CD4-positive, alpha-beta T cell (primary cell): ENCODE results near the gene PAPSS2. TPM values are rescaled to one million over a fixed set of nuclear protein-coding genes. Genes with fewer than 3 reads are reported as not detected.
"Not testable (repeated sequence)": the region's sequence is repeated elsewhere in the genome, so short reads cannot be mapped to it uniquely, and the experiment has no call there.

Experiments
- ATAC-seq: fragments of 200-7000 bp; cut with Tn5 transposase; one replicate; pipeline ENCODE4 v1.10.0; 2022; ENCODE audit warnings: mild to moderate bottlenecking; ENCODE audit not compliant: poor library complexity
- CTCF ChIA-PET: fragments of 350-600 bp; sonication (Branson Sonifier 250); formaldehyde crosslinking; loops from one replicate; lab custom pipeline; 2021; ENCODE audit warnings: antibody characterized with exemption, inconsistent platforms; lab: Charles Lee
- POLR2A ChIA-PET: fragments of 350-600 bp; sonication (Branson Sonifier 250); formaldehyde crosslinking; loops from one replicate; lab custom pipeline; 2021; ENCODE audit warnings: antibody characterized with exemption, inconsistent platforms; lab: Charles Lee
- DNase-seq, 14 experiments: peaks; one replicate each; pipeline ENCODE4 v3.0.0-alpha.2; 2013 to 2020; ENCODE audit warnings: mixed read lengths in 2 of 14
- H3K27ac ChIP-seq, 2 donors: one replicate each; pipeline versions ENCODE4 v1.5.1 to v1.7.0; 2013; ENCODE audit warnings: low read length in 2 of 2, low read depth in 1 of 2, mild to moderate bottlenecking in 1 of 2
- H3K27me3 ChIP-seq, 2 experiments: 1 replicate in 1 of 2; 2 replicates in 1 of 2; pipeline versions ENCODE4 v1.6.1 to v1.7.0; 2013; ENCODE audit warnings: low read length in 2 of 2, control low read depth in 1 of 2, mild to moderate bottlenecking in 1 of 2, moderate library complexity in 1 of 2; ENCODE audit not compliant: insufficient read depth in 2 of 2, control insufficient read depth in 1 of 2
- H3K36me3 ChIP-seq: one replicate; pipeline ENCODE4 v1.6.1; 2013; ENCODE audit warnings: low read length, control low read depth; ENCODE audit not compliant: insufficient read depth
- H3K4me1 ChIP-seq: one replicate; pipeline ENCODE4 v1.6.1; 2013; ENCODE audit warnings: low read length, control low read depth; ENCODE audit not compliant: insufficient read depth
- H3K4me3 ChIP-seq: one replicate; pipeline ENCODE4 v1.5.1; 2013; ENCODE audit warnings: mild to moderate bottlenecking, low read length, moderate library complexity
- H3K9me3 ChIP-seq, 2 experiments: 1 replicate in 1 of 2; 2 replicates in 1 of 2; pipeline versions ENCODE4 v1.6.1 to v1.7.0; 2013; ENCODE audit warnings: low read length in 2 of 2, mild to moderate bottlenecking in 2 of 2, control low read depth in 1 of 2, moderate library complexity in 1 of 2; ENCODE audit not compliant: control insufficient read depth in 1 of 2, insufficient read depth in 1 of 2
- H3K27ac Mint-ChIP-seq: one replicate; pipeline ENCODE4 v1.8.0; 2020; ENCODE audit warnings: mixed read lengths
- H3K27me3 Mint-ChIP-seq: one replicate; pipeline ENCODE4 v1.8.0; 2021; ENCODE audit warnings: mixed read lengths
- H3K36me3 Mint-ChIP-seq: one replicate; pipeline ENCODE4 v1.8.0; 2021; ENCODE audit warnings: low read depth, mixed read lengths
- H3K4me1 Mint-ChIP-seq: one replicate; pipeline ENCODE4 v1.8.0; 2021; ENCODE audit warnings: low read depth, mixed read lengths
- H3K4me3 Mint-ChIP-seq: one replicate; pipeline ENCODE4 v1.8.0; 2020; ENCODE audit warnings: mild to moderate bottlenecking, mixed read lengths
- H3K9me3 Mint-ChIP-seq: one replicate; pipeline ENCODE4 v1.8.0; 2020; ENCODE audit warnings: mixed read lengths
- CTCF ChIP-seq: fragments of 200-600 bp; IDR thresholded peaks from one replicate; pipeline ENCODE4 v1.8.0; 2022; ENCODE audit warnings: antibody characterized with exemption, mild to moderate bottlenecking
- intact Hi-C, 2 experiments: fragments of 100-400 bp; cut with DNase I in 1 of 2; cut with micrococcal nuclease in 1 of 2; formaldehyde crosslinking; loops; one replicate each; pipeline versions ENCODE4 v1.15.1 to v1.9.0; 2023 to 2025; cut with DNase I, micrococcal nuclease
- total RNA-seq, 174 experiments: library from RNA in 2 of 174; stranded (reverse) in 2 of 174; gene quantifications; one replicate each; pipeline ENCODE4 v1.2.3 and lab custom pipeline; 2021 to 2026

Gene PAPSS2
- total RNA-seq, 2 experiments from 2014 or later: not detected

- ChIA-PET CTCF (no interaction called here), POLR2A (no interaction called here)
- no peaks in the 10 kb centered on the region for H3K36me3 Mint-ChIP-seq
- Histone ChIP-seq H3K27ac (no peak overlapping the region), H3K4me1 (no peaks in the 10 kb centered on the region), H3K9me3 (no peaks in the 10 kb centered on the region), H3K27me3 (peaks cover 2 to 14% of the 10 kb centered on the region in 2 experiments), H3K36me3 (no peaks in the 10 kb centered on the region), H3K4me3 (no peak overlapping the region)
- ATAC-seq (no peak), DNase-seq (no peak)
- intact Hi-C loops: no loop called here
- peaks cover 18% of the 10 kb centered on the region for H3K27me3 Mint-ChIP-seq
- H3K9me3 Mint-ChIP-seq: no peaks in the 10 kb centered on the region
- H3K4me1 Mint-ChIP-seq: no peaks in the 10 kb centered on the region
- H3K27ac Mint-ChIP-seq: no peak overlapping the region
- no peak overlapping the region for H3K4me3 Mint-ChIP-seq
- no peak for TF ChIP-seq CTCF
Observed at GRCh38 chr10:87618566-87619423, 40.9 kb upstream of the PAPSS2 start.

GRCh38 chr10:87619705-87620104 is 40.0 kb upstream of the PAPSS2 start:
- no peak for ATAC-seq
- DNase-seq: no peak
- intact Hi-C loops: no loop called here
- H3K36me3 Mint-ChIP-seq: no peaks in the 10 kb centered on the region
- Histone ChIP-seq H3K27ac (no peak overlapping the region), H3K4me3 (no peak overlapping the region), H3K36me3 (no peaks in the 10 kb centered on the region), H3K4me1 (no peaks in the 10 kb centered on the region), H3K27me3 (peaks cover 2 to 14% of the 10 kb centered on the region in 2 experiments), H3K9me3 (no peaks in the 10 kb centered on the region)
- ChIA-PET CTCF (no interaction called here), POLR2A (no interaction called here)
- H3K4me1 Mint-ChIP-seq: no peaks in the 10 kb centered on the region
- H3K27ac Mint-ChIP-seq: no peak overlapping the region
- H3K4me3 Mint-ChIP-seq: no peak overlapping the region
- peaks cover 18% of the 10 kb centered on the region for H3K27me3 Mint-ChIP-seq
- H3K9me3 Mint-ChIP-seq: no peaks in the 10 kb centered on the region
- TF ChIP-seq CTCF: no peak

GRCh38 chr10:87621440-87621839 is 38.2 kb upstream of the PAPSS2 start:
- H3K36me3 ChIP-seq, H3K4me3 ChIP-seq, H3K27ac Mint-ChIP-seq, H3K4me3 Mint-ChIP-seq, DNase-seq, H3K4me1 Mint-ChIP-seq, H3K27ac ChIP-seq, H3K4me1 ChIP-seq, CTCF ChIA-PET, H3K9me3 ChIP-seq, ATAC-seq, H3K36me3 Mint-ChIP-seq, intact Hi-C loops, POLR2A ChIA-PET, H3K9me3 Mint-ChIP-seq: not testable (repeated sequence)
- peaks cover 2 to 14% of the 10 kb centered on the region in 2 experiments for H3K27me3 ChIP-seq
- H3K27me3 Mint-ChIP-seq: peaks cover 17% of the 10 kb centered on the region
